HG02623 (cell line): ENCODE measurements around the gene C14orf119.

Source experiments
- ATAC-seq: cut with Tn5 transposase; IDR thresholded peaks from one replicate; pipeline ENCODE4 v1.9.1; 2021; ENCODE audit warnings: moderate library complexity; ENCODE audit not compliant: unreplicated experiment

The C14orf119 gene, protein sequence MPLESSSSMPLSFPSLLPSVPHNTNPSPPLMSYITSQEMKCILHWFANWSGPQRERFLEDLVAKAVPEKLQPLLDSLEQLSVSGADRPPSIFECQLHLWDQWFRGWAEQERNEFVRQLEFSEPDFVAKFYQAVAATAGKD

DNA sequence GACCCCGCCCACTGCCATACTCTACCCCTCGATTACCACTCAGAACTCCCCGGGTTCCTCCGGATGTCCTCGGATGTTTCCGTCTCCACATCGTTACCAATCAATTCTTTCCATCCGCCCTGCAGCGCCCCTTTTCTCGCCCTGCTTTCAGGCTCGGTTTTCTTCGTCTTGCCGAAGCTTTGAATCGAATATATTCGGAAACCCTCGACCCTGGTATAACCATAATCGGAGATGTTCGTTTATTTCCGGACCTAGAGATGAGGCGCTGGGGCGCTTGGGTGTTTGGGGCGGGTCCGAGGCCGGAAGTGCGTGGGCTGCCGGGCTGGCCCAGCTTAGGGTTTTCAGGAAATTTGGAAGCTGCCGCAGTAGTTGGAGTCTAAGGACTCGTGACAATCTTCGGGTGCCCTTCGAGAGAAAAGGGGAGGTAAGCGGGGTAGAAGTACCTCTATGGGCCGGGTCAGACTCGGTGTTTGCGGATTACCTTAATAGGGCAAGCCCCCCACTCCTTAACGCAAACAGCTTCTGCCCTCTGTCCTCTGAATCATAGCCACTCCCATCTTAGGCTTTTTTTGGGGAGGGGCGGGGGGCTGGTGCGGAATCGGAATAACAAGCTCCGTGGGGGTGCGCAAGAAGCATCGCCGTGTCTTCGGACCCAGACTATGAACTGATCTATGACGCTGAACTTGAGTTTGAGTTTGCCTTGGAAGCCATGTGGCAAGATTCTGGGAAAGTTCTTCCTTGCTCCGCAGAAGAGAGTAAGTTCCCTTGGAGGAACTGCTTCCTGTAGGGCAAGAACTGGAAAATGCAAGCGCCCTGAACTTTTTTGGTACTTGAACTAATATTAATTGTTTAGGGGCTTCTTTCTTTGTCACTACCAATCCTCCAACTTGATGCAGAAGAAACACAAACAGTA, at the start of gene C14orf119:
C14orf119 (plus strand) TSS at position 310 of the 913 bp plus-strand sequence. CDS start 2,154 bp downstream, outside the sequence.
- ATAC-seq: peak; percentile 83

DNA sequence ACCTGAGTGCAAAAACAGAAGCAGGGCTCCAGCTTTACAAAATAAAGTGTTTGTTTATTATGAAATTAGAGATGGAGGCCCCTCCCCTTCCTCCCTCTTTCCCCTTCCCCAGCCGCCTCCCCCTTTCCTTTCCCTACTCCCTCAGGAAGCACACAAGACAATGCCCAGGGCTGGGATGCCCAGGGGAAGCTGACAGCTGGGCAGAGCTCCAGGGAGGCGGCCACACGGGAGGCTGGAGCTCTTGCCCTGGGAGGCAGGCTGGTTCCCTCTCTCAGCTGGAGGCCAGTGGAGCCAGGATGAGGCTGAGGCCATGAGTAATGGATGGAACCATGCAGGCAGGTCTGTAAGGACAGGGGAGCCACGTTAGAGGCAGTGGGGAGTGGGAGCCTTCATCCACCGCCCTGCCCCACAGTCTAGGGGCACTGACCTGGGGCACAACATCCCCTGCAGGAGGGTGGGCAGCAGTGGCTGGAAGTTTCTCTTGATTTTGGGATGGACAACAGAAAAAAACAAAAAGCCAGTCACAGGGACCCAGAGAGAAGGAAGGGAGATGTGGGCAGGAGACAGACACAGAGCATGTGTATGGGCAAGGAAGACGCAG, 48.2 kb upstream of the C14orf119 start:
- ATAC-seq: no peak

DNA sequence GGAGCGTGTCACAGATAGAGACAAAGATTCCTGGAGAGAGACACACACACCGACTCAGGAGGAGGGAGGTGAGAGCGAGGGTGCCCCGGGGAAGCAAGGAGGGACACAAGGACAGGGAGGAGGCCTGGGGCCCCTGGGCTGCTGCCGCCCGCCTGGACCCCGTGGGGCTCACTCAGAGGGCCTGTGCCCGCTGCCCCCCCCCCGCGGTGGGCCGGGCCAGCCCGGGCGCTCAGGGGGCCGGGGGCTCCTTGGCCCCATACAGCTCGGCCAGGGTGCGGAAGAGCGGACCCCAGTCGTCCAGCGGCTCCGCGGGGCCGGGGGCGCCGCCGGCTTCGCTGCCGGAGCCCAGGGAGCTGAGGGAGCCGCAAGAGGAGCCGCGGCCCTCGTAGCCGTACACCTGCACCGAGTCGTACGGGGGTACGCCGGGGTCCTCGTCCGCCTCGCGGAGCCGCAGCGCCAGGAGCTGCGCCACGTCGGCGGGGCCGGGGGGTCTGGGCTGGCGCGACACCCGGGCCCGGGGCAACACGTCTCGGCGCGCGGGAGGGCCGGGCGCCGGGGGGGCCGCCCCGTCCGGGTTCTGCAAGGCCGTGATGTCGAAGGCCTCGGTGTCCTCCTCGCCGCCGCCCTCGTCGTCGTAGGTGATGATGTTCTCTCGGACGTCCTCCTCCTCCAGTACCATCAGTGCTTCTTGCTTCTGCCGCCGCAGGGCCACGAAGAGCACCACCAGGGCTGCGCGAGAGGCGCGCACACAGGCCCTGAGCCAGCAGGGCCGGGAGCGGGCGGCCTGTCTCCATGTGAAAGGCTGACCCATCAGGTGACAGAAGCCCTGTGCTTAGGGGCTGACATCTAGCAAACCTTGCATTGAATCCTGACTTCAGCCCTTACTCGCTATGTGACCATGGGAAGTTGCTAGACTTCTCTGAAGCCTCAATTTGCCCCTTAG, 47.3 kb upstream of the C14orf119 start:
- no peak for ATAC-seq

DNA sequence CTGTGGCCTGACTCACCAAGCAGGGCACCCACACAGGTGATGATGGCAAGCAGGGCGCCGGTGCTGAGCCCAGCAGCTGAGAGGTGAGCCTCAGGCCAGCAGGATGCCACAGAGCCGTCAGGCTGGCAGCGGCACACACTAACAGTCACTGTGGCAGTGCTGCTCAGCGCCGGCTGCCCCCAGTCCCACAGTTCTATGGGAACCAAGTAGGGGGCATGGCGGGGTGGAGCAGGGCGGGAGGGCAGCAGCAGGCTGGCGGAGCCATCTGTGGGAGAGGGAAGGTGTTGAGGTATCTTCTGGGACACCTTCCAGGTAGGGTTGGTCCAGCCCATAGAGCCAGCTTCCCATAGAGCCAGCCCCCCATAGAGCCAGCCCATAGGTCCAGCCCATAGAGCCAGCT, 46.3 kb upstream of the C14orf119 start:
- ATAC-seq: no peak

DNA sequence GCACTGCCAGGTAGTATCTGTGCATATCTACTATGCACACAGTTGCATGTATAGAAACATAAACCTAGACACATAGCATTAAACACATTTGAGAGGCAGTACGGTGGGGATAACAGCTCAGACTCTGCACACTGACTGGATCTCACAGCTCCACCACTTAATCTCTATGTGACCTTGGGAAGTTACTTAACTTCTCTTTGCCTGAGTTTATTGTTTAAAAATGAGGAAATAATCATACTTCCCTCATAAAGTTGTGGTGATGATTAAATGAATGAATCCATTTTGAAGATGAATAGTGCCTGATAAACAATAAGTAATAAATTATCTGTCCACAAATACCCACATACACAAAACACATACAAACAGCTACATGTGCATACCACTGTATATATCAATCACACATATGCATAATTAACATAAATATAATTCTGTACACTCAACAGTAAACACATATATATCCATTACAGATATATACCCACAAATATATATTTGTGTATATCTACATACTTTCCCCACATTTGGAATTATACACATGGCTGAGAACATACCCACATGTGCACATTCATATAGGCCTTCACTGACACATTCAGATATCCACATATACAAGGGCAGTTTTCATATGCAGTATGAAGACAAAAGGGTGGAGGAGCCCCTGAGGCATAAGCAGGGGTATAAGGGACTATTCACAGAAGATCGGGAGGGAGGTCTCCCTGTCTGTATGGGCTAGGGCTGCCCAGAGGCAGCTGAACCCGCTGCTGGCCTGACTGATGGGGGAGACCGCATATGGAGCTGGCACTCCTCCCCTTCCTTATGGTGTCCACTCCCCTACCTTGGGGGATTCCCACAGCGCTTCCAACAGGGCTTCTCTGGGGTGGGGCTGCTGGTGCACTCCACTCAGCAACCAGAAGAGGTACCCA, 43.9 kb upstream of the C14orf119 start:
- ATAC-seq: no peak

DNA sequence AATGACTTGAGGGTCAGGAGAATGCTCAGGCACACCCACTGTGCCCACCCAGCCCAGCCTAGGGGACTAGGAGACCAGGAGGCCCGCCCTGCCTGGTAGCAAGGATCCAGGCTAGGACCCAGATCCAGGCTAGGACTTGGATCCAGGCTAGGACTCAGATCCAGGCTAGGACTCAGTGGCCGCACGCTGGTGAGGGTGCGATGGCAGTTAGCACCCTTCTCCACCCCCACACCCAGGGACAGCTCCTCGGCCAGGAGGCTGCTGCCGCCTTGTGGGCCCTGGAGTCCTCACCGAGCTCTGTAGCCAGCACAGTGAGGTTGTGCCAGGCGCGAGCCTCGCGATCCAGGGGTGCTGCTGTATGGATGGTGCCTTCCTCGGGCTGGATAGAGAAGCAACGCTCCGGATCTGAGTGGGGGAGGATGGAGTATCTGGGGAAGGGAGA, 43.1 kb upstream of the C14orf119 start:
- ATAC-seq: no peak

DNA sequence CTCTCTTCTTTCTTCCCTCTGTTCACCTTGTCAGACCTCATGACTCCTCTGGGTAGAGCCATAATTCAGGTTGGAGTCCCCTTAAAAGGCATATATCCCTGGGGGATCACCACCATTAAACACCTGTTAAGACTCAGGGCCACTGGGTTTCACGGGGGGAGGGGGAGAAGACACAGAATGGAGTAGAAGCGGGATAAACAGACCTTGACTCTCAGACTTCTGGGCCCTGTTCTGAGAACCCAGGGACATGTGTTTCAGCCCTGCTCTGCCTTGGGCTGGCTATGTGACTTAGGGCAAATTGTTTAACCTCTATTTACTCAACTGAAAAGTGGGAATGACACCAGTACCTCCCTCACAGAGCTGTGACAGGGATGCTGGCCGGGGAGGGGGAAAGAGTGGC, 42.6 kb upstream of the C14orf119 start:
- ATAC-seq: no peak

DNA sequence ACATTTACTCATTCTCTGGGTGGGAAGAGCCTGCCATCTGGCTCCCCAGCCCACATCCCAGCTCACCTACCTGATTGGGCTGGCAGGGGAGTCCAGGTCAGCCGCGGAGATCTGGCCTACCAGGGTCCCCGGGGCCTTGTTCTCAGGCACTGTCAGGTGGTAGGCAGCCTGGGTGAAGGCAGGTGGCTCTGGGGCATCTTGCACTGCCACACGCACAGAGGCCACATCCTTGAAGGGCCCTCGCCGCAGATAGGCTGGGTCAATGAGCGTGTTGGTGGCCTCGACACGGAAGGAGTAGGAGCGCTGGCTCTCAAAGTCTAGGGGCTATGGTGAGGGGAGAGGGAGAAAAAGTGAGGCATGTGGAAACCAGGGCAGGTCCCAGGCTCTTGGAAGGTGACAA, 41.9 kb upstream of the C14orf119 start:
- ATAC-seq: no peak

DNA sequence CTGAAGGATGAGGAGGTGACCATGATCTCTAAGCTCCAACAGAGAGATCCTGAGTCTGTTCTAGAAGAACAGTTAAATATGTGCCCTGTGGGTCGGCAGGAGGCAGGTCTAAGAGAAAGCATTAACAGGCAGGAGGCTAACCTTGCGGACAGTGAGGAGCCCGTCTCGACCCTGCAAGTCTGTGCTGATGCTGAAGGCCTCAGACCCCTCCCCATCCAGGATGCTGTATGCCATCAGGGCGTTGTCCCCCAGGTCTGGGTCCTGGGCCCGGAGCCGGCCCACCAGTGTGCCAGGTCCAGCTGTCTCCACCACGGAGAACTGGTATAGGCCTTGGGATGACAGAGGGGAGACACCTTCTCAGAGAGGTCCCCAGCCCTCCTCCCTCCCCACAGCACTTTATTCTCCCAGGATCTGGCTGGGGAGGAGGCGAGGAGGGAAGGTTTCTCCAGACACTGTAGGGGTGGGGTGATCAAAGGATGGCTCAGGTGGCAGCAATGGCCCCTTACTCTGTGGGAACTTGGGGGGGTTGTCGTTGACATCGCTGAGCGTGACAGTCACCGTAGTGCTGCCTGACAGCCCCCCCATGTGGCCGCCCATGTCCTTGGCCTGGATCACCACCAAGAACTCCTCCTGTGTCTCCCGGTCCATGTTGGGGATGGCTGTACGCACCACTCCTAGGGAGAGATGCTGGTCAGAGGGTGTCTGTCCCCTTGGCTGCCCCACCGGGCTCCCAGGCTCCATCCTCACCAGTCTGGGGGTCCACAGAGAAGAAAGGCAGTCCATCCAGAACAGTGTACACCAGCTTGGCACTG, 41.1 kb upstream of the C14orf119 start:
- ATAC-seq: no peak

DNA sequence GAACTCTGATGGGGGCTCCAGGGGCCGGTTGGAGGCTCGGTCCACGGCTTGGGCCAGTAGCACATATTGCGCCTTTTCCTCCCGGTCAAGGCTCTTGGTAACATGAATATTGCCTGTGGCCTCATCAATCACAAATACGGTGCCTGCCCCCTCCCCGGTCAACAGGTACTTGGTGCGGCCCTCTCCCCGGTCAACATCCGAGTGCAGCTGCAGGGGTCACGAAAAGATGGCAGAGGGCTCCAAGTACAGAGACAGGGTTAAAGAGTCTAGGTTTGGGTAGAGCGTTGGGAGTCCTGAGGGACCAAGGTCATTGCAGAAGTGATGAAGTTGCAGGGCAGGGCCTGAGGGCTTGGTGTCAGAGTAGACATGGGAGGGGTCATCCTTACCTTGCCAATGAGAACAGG, 40.2 kb upstream of the C14orf119 start:
- no peak for ATAC-seq

DNA sequence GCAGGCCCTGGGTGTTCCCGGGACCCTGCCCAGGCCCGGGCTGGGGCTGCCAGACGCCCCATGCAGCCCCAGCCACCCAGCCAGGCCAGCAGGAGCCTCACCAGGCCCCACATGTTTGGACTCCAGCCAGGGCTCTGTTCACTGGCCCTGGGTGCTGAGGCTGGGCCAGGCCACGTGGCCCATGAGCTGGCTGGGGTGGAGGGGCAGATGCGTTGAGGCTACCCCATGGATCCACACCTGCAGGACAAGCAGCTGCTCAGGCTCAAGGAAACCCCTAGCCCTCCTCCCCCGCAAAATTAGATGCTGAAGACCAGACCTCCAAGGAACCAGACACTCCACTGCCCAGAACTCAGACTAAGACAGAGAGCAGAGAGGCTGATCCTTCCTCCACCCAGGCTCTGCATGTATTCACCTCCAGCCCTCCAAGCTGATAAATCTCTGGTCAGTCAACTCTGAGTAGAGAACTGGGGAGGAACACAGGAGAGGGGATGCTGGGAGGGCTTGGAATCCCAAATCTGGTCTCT, 39.6 kb upstream of the C14orf119 start:
- no peak for ATAC-seq

DNA sequence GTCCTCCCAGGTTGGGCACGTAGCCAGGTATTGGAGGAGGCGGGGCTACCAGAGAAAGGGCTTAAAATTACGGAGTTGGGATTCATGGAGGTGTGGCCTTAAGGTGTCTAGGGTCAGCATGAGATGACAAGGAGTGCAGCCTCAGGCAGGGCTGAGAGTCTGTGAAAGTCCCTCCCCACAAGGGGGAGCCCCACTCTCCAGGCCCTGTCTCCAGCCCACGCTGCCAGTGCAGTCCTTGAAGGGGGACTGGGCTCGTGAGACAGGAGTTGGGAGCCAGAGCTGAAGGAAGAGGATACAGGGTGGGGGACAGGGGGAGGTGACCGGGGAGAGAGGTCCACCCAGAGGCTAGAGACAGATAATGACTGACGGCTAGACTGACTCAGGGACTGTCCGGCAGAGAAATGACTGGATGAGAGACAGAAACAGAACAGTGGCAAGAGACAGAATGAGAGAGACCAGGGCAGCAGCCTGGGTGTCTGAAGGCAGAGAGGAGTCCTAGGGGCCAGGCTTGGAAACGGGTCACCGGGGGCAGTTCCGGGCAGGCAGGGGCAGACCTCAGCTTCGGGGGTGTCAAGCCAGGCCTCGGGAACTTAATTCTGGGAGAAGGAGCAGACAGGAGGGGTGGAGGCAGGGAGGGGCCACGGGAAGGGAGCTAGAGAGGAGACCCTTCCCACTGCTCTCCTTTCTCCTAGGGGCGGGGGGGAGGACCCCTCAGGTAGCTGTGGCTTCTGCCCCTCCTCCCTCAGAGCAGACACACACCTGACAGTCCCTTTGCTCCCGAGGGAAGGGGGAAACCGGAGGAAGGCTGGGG, 39.0 kb upstream of the C14orf119 start:
- ATAC-seq: peak; percentile 49

DNA sequence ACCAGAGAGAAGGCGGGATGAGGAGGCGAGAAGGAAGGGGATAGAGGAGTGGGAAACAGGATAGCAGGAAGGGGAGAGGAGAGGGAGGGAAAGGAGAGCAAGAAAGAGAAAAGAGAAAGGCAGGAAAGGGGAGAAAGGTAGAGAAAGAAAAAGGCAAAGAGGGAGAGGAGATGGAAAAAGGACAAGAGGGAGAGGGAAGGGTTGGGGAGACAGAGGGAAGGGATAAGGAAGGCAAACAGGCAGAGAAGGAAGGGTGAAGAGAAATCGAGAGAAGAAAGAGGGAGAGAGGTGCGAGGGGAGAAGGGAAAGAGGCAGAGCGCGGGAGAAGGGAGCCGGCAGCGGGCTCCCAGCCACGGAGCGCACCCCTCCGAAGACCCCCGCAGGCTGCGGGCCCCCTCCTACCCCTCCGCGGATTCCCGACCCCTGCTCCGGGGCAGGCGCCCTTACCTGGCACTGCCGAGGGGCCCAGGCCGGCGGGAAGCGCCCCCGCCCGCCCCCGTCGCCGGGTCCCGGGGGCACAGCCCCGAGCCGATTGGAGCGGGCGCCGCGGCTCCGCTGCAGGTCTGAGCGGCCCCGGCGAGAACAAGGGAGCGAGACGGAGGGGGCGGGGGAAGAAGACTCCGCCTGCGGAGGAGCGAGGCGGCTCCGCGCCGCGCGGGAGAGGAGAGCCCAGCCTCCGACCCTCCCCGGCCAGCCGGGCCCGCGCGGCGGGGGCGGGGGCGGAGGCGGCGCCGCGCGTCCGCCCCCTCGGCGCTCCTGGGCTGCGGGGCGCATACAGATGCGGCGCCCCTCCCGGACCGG, 38.1 kb upstream of the C14orf119 start, which contains the start of gene CDH24:
CDH24 (minus strand) TSS at position 565 of the 801 bp plus-strand sequence. CDS start 1,787 bp downstream, outside the sequence.
- peak; percentile 47 for ATAC-seq

DNA sequence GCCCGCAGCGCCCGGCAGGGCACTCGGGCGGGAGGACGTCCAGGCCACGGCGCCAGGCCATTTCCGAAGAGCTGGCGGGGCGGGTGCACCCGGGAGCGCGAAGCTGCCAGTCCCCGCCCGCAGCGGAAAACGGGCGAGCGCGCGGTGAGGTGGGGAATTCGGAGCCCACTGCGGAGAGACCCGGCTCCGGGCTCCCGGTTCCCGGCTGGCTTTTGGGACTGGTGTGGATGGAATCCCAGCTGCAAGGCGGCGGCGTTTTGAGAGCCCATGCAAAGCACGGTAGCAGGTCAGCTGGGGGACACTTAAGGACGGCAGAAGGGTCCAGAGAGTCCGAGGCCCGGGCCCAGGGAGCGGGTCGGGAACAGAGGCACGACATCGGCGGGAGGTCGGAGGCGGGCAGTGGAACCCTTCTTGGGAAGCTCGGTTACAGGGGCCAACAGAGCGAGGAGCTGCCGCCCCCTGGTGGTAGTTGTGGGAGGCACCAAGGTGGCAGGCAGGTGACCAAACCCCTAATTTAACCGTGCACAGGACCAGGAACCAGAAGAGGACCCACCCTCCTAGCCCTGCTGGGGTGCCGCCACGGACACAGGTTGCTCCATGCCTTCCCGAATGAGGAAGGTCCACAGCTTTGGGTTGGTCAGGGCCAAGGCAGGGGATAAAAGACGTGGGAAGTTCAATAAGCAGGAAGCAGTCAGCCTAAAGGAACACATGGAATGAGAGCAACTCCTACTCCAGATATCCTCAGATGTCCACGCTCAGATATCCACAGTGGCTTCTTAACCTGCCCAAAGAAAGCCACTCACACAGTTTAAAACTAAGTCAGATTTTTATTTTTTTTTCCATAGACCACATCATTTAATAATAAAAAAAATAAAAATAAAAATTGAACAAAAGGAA, 37.3 kb upstream of the C14orf119 start:
- ATAC-seq: peak; percentile 55

DNA sequence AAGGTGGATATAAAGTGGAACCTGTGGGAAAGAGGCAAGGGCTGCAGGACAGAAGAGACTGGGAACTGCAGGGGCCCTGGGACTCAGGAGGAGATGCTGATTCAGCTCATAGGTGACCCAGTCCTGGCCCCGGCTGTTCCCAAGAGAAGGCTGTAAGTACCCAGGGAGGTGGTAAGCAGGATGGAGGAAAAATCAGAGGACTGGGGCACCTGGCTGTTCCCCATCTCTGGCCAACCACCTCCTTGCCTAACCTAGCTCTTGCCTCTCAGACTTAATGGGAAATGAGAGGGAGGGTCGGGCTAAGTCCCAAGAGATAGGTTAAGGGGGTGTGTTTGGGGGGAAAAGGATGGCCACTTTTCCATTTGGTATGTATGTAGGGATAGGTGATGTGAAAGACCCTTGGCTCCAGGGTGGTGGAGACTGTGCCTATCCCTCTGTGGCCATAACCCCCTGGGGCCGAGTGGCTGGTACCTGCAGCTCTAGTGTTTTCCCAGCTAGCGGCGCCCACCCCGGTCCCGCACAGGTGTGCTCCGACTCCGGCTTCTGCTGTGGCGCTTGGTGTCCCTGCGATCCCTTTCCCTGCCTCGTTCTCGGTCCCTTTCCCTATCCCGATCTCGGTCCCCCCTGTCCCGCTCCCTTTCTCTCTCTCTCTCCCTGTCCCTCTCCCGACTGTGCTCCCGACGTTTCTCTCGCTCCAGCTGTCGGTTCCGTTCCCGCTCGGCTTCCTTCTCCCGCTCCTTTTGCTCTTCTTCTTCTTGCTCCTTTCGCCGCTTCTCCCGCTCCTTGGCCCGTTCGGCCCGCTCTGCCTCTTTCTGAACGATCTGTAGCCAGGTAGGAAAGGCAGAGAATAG, 36.4 kb upstream of the C14orf119 start:
- ATAC-seq: no peak
